Measurements from ENCODE around the gene CPT1C.
A peak's percentile ranks its signal among the peaks of the same experiment; 100 is the strongest.

Gene CPT1C

DNA sequence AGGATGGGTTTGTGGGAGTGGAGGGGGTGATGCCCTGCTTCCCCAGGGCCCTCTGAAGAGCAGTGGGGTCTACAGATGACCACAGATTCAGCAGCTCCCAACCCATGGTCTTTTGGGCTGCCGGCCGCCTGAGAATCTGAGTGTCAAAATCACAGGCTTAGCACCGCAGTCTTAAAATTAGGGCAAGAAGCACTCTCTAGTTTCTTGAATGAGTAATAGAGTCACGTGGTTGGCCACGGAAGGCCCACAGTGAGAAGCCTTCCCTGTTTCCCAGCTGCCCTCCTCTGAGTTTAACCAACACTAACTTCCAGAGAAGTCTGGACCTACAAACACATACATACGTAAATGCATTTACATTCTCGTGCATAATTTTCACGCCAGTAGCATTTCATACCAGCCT, 8.6 kb upstream of the CPT1C start:
- Mint-ChIP-seq H3K4me1 (ENCODE audit: low read depth) (peaks cover 42% of the 10 kb centered on the region), H3K9me3 (no peaks in the 10 kb centered on the region), H3K4me3 (no peak overlapping the region), H3K36me3 (ENCODE audit: low read depth) (peaks cover 78% of the 10 kb centered on the region), H3K27me3 (no peaks in the 10 kb centered on the region), H3K27ac (no peak overlapping the region)
- intact Hi-C loops (cut with micrococcal nuclease): no loop called here

DNA sequence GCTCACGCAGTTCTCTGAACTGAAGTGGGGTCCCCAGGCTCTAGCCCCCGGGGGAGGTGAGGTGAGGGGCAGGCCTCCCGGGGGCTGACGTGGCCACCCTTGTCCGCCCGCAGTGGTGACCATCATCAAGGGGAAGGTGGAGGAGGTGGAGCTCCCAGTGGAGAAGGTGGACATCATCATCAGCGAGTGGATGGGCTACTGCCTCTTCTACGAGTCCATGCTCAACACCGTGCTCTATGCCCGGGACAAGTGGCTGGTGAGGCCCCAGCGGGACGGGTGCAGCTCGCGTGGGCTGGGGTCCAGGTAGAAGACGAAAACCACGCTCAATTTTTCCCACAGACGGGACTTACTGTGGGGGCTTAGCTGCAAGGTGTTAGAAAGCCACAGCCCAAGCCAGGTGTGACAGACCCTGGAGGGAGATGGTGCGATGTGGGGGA, 7.1 kb upstream of the CPT1C start:
- Mint-ChIP-seq H3K36me3 (ENCODE audit: low read depth) (peaks cover 91% of the 10 kb centered on the region), H3K27ac (peak overlapping the region; percentile 57), H3K27me3 (peaks cover 4% of the 10 kb centered on the region), H3K4me1 (ENCODE audit: low read depth) (peaks cover 44% of the 10 kb centered on the region), H3K4me3 (no peak overlapping the region), H3K9me3 (no peaks in the 10 kb centered on the region)
- intact Hi-C loops (cut with micrococcal nuclease): no loop called here

DNA sequence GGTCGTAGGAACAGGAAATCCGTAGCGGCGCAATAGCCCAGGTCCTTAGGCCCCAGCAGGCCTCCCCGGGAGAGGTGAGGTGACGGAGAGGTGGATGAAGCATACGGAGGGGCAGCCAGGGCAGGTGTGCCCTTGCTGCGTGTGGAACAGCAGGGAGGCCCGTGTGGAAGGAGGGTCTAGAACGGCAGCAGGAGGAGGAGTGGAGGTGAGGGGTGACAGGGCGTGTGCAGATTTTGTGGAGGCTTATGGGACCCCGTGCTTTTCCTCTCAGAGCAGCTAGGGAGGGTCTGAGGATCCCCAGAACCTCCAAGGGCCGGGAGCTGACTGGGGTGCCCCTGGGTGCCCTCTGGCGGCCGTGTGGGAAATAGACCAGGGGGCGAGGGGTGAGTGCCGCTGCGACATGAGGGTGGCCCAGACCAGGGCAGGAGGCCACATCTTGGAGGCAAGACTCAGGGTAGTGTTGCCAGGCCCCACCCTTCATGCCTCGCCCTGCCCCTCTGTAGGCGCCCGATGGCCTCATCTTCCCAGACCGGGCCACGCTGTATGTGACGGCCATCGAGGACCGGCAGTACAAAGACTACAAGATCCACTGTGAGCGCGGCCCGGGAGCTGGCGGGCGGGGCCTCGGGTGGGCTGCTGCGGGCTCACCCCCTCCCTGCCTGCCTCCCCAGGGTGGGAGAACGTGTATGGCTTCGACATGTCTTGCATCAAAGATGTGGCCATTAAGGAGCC, 6.5 kb upstream of the CPT1C start:
- Mint-ChIP-seq H3K27me3 (peaks cover 10% of the 10 kb centered on the region), H3K27ac (peak overlapping the region; percentile 57), H3K4me3 (no peak overlapping the region), H3K36me3 (ENCODE audit: low read depth) (peaks cover 97% of the 10 kb centered on the region), H3K4me1 (ENCODE audit: low read depth) (peaks cover 45% of the 10 kb centered on the region), H3K9me3 (no peaks in the 10 kb centered on the region)
- intact Hi-C loops (cut with micrococcal nuclease): no loop called here

DNA sequence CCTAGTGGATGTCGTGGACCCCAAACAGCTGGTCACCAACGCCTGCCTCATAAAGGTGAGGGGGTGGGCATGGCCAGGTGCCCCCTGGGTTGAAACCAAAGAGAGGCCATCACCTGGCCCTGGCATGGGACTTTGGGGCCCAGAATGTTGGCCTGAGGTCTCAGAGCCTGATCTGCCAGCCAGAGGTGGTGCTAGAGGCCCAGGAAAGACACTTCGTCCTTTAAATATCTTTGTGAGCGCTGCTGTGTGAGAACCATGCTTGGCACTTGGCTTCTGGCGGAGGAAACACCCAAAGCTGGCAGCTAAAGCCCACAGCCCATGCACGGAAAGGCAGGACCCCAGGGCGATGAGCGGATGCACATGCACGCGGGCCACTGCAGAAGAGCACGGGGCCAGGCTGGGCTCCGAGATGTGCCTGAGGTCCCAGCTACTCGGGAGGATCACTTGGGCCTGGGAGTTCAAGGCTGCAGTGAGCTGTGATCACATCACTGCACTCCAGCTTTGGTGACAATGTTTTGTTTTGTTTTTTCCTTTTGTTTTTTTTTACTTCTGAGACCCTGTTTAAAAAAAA, 5.8 kb upstream of the CPT1C start:
- Mint-ChIP-seq H3K27ac (no peak overlapping the region), H3K36me3 (ENCODE audit: low read depth) (peaks cover 92% of the 10 kb centered on the region)
- intact Hi-C loops (cut with micrococcal nuclease): no loop called here

DNA sequence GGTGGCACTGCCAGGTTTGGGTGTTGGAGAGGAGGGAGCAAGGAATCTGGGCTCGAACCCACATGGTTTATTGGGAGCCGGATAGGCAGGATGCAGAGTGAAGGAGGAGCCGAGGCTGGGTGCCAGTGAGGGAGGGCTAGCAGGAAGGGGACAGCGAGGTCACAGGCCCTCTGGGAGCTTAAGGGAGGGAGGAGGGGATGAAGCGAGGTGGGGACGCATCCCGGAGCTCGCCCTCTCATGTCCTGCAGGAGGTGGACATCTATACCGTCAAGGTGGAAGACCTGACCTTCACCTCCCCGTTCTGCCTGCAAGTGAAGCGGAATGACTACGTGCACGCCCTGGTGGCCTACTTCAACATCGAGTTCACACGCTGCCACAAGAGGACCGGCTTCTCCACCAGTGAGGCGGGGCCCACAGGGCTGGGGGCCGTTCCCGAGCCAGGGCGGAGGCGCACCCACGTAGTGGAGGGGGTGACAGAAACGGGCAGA, 5.0 kb upstream of the CPT1C start:
- peaks cover 49% of the 10 kb centered on the region for H3K4me1 Mint-ChIP-seq (ENCODE audit: low read depth)
- peaks cover 87% of the 10 kb centered on the region for H3K36me3 Mint-ChIP-seq (ENCODE audit: low read depth)
- intact Hi-C loops (cut with micrococcal nuclease): no loop called here
- peaks cover 25% of the 10 kb centered on the region for H3K27me3 Mint-ChIP-seq
- H3K27ac Mint-ChIP-seq: no peak overlapping the region
- H3K9me3 Mint-ChIP-seq: no peaks in the 10 kb centered on the region
- no peak overlapping the region for H3K4me3 Mint-ChIP-seq

More for the DNA sequence above, 5.8 kb upstream of the CPT1C start:
- Mint-ChIP-seq H3K4me3 (no peak overlapping the region), H3K4me1 (ENCODE audit: low read depth) (peaks cover 45% of the 10 kb centered on the region), H3K9me3 (no peaks in the 10 kb centered on the region), H3K27me3 (peaks cover 17% of the 10 kb centered on the region)

DNA sequence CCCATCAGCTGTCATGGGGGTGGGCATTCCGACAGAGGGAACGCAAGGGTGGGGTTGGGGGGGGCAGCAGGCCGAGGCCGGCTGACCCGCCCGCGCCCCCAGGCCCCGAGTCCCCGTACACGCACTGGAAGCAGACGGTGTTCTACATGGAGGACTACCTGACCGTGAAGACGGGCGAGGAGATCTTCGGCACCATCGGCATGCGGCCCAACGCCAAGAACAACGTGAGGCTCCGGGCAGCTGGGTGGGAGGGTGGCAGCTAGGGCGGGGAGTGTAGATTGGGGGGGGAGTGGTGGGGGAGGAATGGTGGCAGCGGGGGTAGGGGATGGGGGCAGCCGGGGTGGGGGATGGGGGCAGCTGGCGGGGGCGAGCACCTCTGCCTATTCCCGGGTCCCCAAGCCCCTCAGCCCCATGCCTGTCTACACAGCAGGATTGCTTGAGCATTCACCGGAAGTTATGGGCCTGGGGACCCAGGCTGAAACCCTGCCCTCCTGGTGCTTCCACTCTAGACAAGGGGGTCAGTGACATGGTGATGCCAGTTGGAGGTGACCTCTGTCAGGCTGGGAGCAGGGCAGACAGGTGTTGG, 4.3 kb upstream of the CPT1C start:
- Mint-ChIP-seq H3K27ac (peak overlapping the region; percentile 58), H3K4me1 (ENCODE audit: low read depth) (peaks cover 52% of the 10 kb centered on the region), H3K4me3 (no peak overlapping the region), H3K27me3 (peaks cover 32% of the 10 kb centered on the region), H3K36me3 (ENCODE audit: low read depth) (peaks cover 80% of the 10 kb centered on the region), H3K9me3 (no peaks in the 10 kb centered on the region)
- intact Hi-C loops (cut with micrococcal nuclease): no loop called here

DNA sequence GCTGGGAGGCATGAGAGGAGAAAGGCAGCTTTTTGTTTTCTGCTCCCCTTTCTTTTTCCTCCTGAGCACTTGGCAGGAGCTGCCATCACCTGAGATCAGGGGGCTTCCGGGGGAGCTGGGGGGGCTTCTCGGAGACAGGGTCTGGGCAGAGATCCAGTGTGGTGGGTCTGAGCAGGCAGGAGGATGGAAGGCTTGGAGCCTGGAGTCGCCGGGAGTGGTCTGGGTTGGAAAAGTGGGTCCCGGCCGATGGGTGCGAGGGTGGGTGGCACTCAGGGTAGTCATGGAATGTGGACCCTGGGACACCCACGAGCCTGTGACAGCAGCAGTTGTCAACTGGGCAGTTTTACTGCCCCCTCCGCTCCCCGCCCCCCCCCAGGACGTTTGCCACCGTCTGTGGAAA, 3.8 kb upstream of the CPT1C start:
- intact Hi-C loops (cut with micrococcal nuclease): no loop called here
- no peaks in the 10 kb centered on the region for H3K9me3 Mint-ChIP-seq
- peaks cover 74% of the 10 kb centered on the region for H3K36me3 Mint-ChIP-seq (ENCODE audit: low read depth)
- peaks cover 52% of the 10 kb centered on the region for H3K4me1 Mint-ChIP-seq (ENCODE audit: low read depth)
- no peak overlapping the region for H3K4me3 Mint-ChIP-seq
- peak overlapping the region; percentile 58 for H3K27ac Mint-ChIP-seq
- H3K27me3 Mint-ChIP-seq: peaks cover 37% of the 10 kb centered on the region

DNA sequence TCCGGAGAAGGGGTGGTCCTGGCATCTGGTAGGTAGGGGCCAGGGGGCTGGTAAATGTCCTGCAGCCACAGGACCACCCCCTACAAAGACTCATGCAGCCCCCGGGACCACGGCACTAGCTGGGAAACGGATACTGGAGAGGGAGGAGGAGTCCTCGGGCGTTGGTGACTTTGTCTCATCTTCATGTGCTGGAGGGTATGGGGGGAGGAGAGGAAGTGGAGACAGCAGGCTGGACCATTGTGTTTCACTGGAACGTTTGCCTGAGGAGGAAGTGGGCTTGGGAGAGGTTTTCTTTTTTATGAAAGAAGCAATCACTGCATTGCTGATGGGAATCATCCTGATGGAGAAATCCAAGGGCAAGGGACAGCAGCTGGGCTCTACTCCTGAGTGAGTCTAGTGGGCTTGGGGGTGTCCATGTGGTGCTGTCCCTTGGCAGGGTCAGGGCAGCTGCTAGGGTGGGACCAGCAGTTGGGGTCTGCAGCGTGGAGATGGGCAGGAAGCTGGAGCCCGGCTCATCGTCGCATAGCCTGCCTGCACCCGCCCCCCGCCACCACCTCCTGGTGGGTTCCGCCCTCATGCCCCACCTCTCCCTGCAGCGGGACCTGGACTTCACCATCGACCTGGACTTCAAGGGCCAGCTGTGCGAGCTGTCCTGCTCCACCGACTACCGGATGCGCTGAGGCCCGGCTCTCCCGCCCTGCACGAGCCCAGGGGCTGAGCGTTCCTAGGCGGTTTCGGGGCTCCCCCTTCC, 3.2 kb upstream of the CPT1C start:
- intact Hi-C loops (cut with micrococcal nuclease): no loop called here
- Mint-ChIP-seq H3K4me1 (ENCODE audit: low read depth) (peaks cover 52% of the 10 kb centered on the region), H3K27me3 (peaks cover 43% of the 10 kb centered on the region), H3K4me3 (no peak overlapping the region), H3K27ac (peak overlapping the region; percentile 58), H3K36me3 (ENCODE audit: low read depth) (peaks cover 68% of the 10 kb centered on the region), H3K9me3 (no peaks in the 10 kb centered on the region)

DNA sequence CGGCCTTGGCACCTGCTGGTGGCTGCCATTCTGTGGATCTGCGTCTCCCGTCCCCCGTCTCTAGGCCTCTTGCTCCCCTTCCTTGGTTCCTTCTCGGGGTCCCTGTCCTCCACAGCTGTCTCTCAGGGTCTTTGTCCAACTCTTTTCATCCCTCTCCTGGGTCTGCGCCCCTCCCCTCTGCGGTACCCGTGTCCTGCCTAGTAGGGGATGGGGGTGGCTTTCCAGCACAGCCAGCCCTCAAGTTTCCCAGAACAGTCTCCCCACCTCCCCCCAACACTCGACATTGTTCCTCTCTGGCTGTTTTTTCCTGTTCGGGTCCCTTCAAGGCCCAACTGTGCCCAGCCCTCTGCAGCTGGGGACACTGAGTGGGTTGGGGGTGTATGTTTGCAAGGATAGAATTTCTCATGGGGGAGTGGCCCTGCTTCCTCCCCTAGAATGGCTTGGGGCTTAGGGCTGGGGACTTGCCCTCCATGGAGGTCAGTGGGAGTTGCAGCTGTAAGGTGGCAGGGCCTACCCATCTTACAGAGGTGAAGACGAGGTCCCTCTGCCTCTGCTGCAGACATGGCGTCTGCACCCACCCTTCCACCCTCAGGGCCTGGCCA, 2.3 kb upstream of the CPT1C start:
- Mint-ChIP-seq H3K36me3 (ENCODE audit: low read depth) (peaks cover 59% of the 10 kb centered on the region), H3K4me3 (no peak overlapping the region), H3K9me3 (no peaks in the 10 kb centered on the region), H3K27ac (peak overlapping the region; percentile 61), H3K4me1 (ENCODE audit: low read depth) (peaks cover 52% of the 10 kb centered on the region), H3K27me3 (peaks cover 52% of the 10 kb centered on the region)
- intact Hi-C loops (cut with micrococcal nuclease): no loop called here

DNA sequence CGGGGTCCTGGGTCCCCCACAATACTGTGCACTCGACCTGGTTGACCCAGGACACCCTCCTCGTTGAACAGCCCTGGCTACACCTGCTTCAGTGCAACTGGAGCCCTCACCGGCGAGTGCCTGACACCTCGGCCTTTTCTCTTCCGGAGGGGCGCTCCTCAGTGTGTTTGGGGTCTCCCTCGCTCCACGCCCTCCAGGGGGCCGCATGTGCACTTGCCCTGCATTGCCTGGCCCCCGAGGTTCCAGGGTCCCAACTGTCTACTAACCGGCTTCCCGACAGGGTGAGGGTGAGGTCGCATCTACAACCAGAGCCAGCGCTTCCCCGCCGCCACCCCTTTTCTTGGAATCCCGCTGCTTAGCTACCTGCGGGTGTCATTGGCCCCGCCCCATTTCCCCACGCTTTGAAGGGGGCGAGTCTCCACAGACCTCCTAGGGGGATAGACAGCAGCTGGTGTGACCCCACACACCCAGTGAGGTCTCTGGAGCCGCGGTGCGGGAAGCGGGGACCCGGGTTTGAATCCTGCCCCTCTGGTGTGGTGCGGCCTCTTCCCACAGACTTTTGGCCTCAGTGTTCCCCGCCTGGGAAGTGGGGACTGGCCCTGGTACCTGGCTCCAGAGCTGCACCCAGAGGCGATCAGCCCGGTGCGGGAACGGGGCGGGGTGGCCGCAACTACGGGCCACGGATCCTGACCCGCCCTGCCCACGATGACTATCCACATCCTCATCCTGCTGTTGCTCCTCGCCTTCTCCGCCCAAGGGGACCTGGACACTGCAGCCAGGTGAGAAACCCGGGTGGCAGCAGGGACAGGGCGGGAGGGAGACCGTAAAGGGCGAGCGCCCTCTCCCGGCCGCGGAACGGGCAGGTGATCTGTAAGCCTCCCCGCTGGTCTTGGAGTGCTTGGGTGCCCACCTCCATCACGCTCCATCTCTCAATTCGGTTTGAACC, 1.5 kb upstream of the CPT1C start, which contains the start of gene ADM5:
ADM5 (plus strand) TSS at position 462 of the 946 bp plus-strand sequence; CDS start at position 706, 244 bp downstream.
- Mint-ChIP-seq H3K36me3 (ENCODE audit: low read depth) (peaks cover 52% of the 10 kb centered on the region), H3K4me3 (peak within 1 kb of the TSS; percentile 52), H3K9me3 (no peaks in the 10 kb centered on the region), H3K4me1 (ENCODE audit: low read depth) (peaks cover 47% of the 10 kb centered on the region), H3K27ac (peak within 1 kb of the TSS; percentile 61), H3K27me3 (peaks cover 54% of the 10 kb centered on the region)
- intact Hi-C loops (cut with micrococcal nuclease): no loop called here

DNA sequence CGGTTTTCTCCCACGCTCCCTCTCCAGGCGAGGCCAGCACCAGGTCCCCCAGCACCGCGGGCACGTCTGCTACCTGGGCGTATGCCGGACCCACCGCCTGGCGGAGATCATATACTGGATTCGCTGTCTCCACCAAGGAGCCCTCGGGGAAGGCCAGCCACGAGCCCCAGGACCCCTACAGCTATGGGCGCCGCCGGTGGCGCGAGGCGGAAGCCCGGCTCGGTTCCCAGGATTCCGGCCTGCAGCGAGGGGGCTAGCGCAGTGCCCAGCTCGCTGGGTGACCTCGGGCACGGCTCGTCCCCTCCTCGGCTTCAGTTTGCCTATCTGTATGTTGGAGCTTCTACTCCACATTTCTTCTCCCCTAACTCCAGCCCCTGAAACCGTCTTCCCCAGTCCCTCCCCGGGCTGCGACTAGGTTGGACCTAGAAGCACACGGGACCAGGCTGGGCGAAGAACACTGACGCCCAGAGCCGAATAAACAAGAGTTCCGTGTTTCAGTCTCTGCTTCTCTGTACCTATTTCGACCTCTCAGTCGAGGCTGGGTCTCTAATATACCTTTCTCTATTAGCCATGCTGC, 749 bp upstream of the CPT1C start:
- Mint-ChIP-seq H3K27me3 (peaks cover 58% of the 10 kb centered on the region), H3K36me3 (ENCODE audit: low read depth) (peaks cover 44% of the 10 kb centered on the region), H3K4me3 (peak overlapping the region; percentile 52), H3K9me3 (no peaks in the 10 kb centered on the region), H3K27ac (peak overlapping the region; percentile 57), H3K4me1 (ENCODE audit: low read depth) (peaks cover 47% of the 10 kb centered on the region)
- intact Hi-C loops (cut with micrococcal nuclease): no loop called here

DNA sequence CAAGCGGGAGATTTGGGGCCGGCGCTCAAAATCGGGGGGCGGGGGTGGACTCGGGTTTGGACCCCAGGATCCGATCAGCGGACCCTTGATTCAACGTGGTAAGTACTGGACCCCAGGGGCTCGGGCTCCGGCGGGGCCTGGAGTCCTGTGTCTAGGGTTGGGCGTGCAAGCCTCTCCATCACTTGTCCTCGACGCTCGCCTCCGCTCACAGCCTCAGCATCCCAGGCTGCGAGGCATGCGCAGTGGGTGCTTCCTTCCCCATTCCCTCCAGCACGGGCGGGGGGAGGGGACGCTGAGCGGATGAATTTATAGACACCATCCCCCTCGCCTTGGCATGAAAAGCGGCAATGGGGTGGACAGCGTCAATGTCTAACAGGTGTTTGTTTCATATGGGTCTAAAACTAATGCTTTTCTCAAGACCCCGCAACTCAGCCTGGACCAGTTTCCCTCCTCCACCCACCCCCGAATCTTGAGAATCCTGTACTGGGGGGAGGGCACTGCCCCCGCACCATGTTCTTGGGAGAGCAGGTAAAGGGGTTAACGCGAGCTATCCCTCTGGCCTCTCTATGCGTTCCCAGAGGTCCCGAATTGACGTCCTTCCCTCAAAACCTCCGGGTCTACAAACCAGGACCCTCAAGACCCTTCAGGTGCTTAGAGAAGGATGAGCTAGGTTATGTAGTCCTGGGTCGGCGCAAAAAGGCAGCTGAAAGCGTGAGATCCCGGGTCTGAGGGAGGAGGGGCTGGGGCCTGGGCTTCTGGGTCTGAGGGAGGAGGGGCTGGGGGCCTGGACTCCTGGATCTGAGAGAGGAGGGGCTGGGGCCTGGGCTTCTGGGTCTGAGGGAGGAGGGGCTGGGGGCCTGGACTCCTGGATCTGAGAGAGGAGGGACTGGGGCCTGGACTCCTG, 579 bp downstream of the CPT1C start:
- H3K4me1 Mint-ChIP-seq (ENCODE audit: low read depth): peaks cover 47% of the 10 kb centered on the region
- intact Hi-C loops (cut with micrococcal nuclease): no loop called here
- H3K27me3 Mint-ChIP-seq: peaks cover 58% of the 10 kb centered on the region

More for the DNA sequence above, 579 bp downstream of the CPT1C start:
- peaks cover 31% of the 10 kb centered on the region for H3K36me3 Mint-ChIP-seq (ENCODE audit: low read depth)
- H3K9me3 Mint-ChIP-seq: no peaks in the 10 kb centered on the region
- H3K4me3 Mint-ChIP-seq: peak overlapping the region; percentile 52
- no peak overlapping the region for H3K27ac Mint-ChIP-seq

All from dendritic cell treated with granulocyte-macrophage colony-stimulating factor and Interleukin-4, amounts not matched to agents 40 ng/mL and 50 ng/mL, for 4 days (primary cell).